RWPE1 (cell line): ENCODE results near the gene SRP14.
A peak's percentile ranks its signal among the peaks of the same experiment; 100 is the strongest.
"Not testable (repeated sequence)": the region's sequence is repeated elsewhere in the genome, so short reads cannot be mapped to it uniquely, and the experiment has no call there.

Experiments used
- CTCF ChIA-PET: fragments of 350-600 bp; sonication (Branson Sonifier 250); formaldehyde crosslinking; extraction: SDS; loops from one replicate; lab custom pipeline; 2021; lab: Yijun Ruan, JAX
- POLR2A ChIA-PET: fragments of 400-600 bp; formaldehyde crosslinking; extraction: SDS; loops from one replicate; lab custom pipeline; 2020; ENCODE audit warnings: antibody characterized with exemption; ENCODE audit not compliant: low non-redundant PET; lab: Yijun Ruan, JAX
- DNase-seq: peaks from one replicate; pipeline ENCODE4 v3.0.0; 2012; ENCODE audit warnings: low spot score
- H3K27ac ChIP-seq: fragments of 450-650 bp; 2 replicates; pipeline ENCODE4 v1.5.1; 2017
- TF ChIP-seq, protein P1 (sequence below): fragments of 450-650 bp; conservative IDR thresholded peaks from 2 replicates; pipeline ENCODE4 v1.5.1; 2017; ENCODE audit warnings: low read depth, mild to moderate bottlenecking

Gene SRP14

DNA sequence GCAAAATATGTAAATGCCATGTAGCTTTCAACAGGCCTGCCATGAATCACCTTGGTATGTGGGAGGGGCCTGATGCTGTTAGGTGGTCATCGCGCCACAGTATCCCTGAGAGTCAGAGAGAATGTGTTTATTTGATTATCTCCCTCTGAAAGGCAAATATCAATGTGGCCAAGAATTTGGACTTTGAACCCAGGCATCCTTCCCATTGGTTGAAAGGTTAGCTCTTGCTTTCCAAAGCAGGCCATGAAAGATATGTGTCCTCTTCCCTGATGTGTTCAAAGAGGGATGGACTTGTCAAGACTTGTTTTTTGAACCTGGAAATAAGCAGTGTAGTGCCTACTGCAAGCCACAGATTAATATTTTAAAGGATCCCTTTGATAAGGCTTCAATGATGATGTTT is 36.7 kb downstream of the SRP14 start:
- POLR2A ChIA-PET = no interaction called here
- no peak overlapping the region for H3K27ac ChIP-seq
- CTCF ChIA-PET = no interaction called here

DNA sequence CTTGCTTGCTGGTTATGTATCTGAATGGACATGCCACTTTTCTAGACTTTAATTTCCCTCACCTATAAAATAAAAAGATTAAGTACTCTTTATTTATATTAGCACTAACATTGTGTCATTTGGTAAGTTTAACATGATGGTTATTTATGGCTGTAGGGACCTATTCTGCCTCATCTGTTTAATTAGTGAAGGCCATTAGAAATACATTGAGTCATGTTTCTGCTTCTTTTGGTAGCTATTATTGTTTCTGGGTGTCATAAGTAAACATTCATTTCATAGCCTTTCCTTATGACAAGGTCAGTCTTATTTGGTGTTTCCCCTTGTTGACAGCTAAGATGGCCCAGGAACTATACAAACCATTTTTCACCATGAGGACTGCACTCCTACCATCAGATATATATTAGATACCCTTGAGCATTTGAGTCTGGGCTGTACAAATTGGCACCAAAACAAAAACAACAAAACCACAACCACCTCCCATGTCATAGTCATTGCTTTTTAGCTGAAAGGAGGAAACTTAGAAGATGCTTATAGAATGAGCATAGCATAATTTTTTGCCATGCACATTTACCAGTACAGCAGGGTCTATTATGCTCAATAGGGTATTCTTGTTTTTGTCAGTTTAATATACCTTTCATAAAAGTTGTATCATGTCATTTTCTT is 39.3 kb downstream of the SRP14 start:
- POLR2A ChIA-PET = no interaction called here
- DNase-seq = no peak
- TF ChIP-seq, protein P1, sequence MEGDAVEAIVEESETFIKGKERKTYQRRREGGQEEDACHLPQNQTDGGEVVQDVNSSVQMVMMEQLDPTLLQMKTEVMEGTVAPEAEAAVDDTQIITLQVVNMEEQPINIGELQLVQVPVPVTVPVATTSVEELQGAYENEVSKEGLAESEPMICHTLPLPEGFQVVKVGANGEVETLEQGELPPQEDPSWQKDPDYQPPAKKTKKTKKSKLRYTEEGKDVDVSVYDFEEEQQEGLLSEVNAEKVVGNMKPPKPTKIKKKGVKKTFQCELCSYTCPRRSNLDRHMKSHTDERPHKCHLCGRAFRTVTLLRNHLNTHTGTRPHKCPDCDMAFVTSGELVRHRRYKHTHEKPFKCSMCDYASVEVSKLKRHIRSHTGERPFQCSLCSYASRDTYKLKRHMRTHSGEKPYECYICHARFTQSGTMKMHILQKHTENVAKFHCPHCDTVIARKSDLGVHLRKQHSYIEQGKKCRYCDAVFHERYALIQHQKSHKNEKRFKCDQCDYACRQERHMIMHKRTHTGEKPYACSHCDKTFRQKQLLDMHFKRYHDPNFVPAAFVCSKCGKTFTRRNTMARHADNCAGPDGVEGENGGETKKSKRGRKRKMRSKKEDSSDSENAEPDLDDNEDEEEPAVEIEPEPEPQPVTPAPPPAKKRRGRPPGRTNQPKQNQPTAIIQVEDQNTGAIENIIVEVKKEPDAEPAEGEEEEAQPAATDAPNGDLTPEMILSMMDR = no peak
- CTCF ChIA-PET = no interaction called here
- no peak overlapping the region for H3K27ac ChIP-seq

More for the DNA sequence above, 36.7 kb downstream of the SRP14 start:
- TF ChIP-seq, protein P1 = no peak
- peak; percentile 54 for DNase-seq

DNA sequence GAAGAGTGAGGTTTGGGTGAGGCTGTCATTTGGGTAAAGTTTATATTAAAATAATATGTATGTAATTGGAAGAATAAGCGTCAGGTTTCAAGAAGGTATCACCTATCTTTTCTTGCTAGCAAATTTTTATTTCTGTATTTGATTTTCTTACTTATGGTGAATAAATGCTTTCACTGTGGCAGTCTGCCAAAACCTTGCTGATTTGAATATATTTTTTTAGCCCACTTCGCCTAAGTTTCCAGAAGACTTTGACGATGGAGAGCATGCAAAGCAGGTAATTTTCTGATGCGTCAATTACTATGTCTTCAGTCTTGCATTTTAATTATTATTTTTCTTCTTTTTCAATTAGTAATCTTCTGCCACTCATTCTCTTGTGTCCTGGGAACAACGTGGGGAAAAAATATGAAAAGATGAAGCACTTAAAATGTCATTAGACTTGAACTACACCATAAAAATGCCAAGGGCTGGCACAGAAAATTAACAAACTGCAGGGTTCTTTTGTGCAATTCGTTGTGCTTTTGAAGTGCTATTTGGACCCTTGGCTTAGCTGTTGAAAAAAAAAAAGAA is 40.4 kb downstream of the SRP14 start:
- no peak for DNase-seq
- ChIA-PET CTCF (interaction anchor here (0.5 kb wide), 1 partner anchor 193 kb away, joined by 6 read pairs; no protein-coding TSS in a partner anchor), POLR2A (no interaction called here)
- TF ChIP-seq, protein P1 = no peak
- no peak overlapping the region for H3K27ac ChIP-seq

DNA sequence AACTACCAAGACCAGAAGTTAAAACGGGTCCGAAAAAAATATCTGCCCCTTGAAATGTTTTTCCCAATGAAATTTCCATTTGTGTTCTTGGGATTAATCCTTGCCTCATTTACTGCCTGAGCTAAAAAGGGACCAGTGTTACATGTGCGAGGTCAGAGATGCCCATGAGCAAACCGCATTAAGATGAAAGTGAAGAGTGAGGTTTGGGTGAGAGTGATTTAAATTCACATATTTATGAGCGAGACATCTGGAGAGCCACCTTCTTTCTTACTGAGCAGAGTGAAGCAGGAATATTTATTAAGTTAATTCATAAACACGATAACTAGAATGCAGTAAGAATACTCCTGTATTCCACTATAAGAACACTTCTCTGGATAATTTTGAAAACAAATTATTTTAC is 41.3 kb downstream of the SRP14 start:
- POLR2A ChIA-PET = no interaction called here
- DNase-seq = no peak
- TF ChIP-seq, protein P1 = no peak
- CTCF ChIA-PET = interaction anchor here (0.5 kb wide), 2 partner anchors 27 to 192 kb away, joined by 5 to 6 read pairs; no protein-coding TSS in a partner anchor
- no peak overlapping the region for H3K27ac ChIP-seq

DNA sequence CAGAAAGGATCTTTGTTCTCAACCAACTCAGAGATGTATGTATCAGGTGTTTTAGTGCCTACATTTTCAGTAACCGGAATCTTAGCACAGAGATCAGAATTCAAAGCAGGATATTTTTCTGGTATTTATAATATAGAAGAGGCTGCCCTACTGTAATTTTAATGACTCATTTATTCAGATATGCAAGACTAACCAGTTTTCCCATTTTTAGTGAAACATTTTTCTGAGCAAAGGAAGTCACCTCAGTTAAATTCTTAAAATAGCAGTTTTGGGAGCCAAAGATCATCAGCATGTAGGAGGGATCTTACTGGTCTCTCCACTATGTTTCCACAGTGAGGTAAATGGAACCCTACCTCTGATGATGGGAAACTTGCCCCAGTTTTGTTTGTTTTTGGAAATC is 42.0 kb downstream of the SRP14 start:
- ChIA-PET POLR2A (no interaction called here), CTCF (interaction anchor here (0.5 kb wide), 1 partner anchor 26 kb away, joined by 5 read pairs; no protein-coding TSS in a partner anchor)
- no peak for DNase-seq
- TF ChIP-seq, protein P1 = no peak
- no peak overlapping the region for H3K27ac ChIP-seq

DNA sequence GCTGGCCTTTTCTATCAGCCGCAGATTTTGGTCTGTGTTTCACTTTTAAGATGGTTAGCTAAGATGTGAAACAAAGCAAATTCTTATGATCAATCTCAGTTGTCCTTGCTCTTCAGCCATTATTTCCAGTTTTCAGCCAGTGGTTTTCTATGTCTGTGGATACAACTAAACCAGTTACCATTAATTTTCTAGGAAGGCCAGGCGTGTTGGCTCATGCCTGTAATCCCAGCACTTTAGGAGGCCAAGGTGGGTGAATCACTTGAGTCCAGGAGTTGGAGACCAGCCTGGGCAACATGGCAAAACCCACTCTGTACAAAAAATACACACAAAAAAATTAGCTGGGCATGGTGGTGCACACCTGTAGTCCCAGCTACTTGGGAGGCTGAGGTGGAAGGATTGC is 42.8 kb downstream of the SRP14 start:
- POLR2A ChIA-PET = not testable (repeated sequence)

DNA sequence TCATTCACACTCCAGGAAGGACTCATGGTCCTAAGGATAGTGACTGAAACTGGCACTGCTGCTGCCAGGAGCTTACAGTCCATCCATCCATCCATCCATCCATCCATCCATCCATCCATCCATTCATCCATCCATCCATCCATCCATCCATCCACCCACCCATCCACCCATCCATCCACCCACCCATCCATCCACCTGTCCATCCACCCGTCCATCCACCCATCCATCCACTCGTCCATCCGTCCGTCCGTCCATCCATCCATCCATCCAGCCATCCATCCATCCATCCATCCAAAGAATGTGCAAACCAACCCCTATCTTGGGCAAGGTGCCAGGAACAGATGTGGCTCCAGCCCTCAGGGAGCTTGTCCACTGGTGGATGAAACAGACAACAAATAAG is 46.0 kb downstream of the SRP14 start:
- ChIA-PET CTCF (interaction anchor here (0.6 to 0.7 kb wide), 2 partner anchors 12 to 116 kb away, joined by 3 to 4 read pairs; no protein-coding TSS in a partner anchor), POLR2A (interaction anchor here (0.7 kb wide), 1 partner anchor 123 kb away, joined by 4 read pairs; no protein-coding TSS in a partner anchor)
- not testable (repeated sequence) for H3K27ac ChIP-seq, DNase-seq

More for the DNA sequence above, 42.8 kb downstream of the SRP14 start:
- DNase-seq = not testable (repeated sequence)
- 0 out of 2 replicates have a peak overlapping the region, but pooled peaks have one; percentile 26 for H3K27ac ChIP-seq
- CTCF ChIA-PET = interaction anchor here (0.7 to 1.2 kb wide), 2 partner anchors 8 to 13 kb away, joined by 4 to 8 read pairs; no protein-coding TSS in a partner anchor
